Memory B cell (primary cell): Measurements from ENCODE around the gene PNLIPRP2.

ENCODE experiments used
- ATAC-seq: fragments of 150-1000 bp; cut with Tn5 transposase; 2 replicates; pipeline ENCODE4 v1.10.0; 2021; ENCODE audit warnings: low read depth, mild to moderate bottlenecking, moderate library complexity
- DNase-seq, 2 donors: peaks; one replicate each; pipeline ENCODE4 v3.0.0; 2022; ENCODE audit warnings: low spot score in 2 of 2
- H3K27ac Mint-ChIP-seq: one replicate; pipeline ENCODE4 v1.8.0; 2022; ENCODE audit warnings: mild to moderate bottlenecking, moderate library complexity, mixed read lengths
- H3K27me3 Mint-ChIP-seq: one replicate; pipeline ENCODE4 v1.8.0; 2022; ENCODE audit warnings: mixed read lengths
- H3K36me3 Mint-ChIP-seq: one replicate; pipeline ENCODE4 v1.8.0; 2022; ENCODE audit warnings: mild to moderate bottlenecking, mixed read lengths
- H3K4me1 Mint-ChIP-seq: one replicate; pipeline ENCODE4 v1.8.0; 2022; ENCODE audit warnings: mixed read lengths
- H3K4me3 Mint-ChIP-seq: one replicate; pipeline ENCODE4 v1.8.0; 2022; ENCODE audit warnings: mild to moderate bottlenecking, moderate library complexity, mixed read lengths
- H3K9me3 Mint-ChIP-seq: one replicate; pipeline ENCODE4 v1.8.0; 2022; ENCODE audit warnings: mixed read lengths

PNLIPRP2 gene

GRCh38 chr10:116620423-116621400 is at the start of gene PNLIPRP2:
Gene PNLIPRP2, plus strand, starts transcription at chr10:116620953.
- H3K4me3 Mint-ChIP-seq, result no peak within 1 kb of the TSS
- ATAC-seq, result no peak
- H3K4me1 Mint-ChIP-seq, result no peaks in the 10 kb centered on the region
- H3K36me3 Mint-ChIP-seq, result no peaks in the 10 kb centered on the region
- H3K9me3 Mint-ChIP-seq, result peaks cover 1% of the 10 kb centered on the region
- H3K27me3 Mint-ChIP-seq, result no peaks in the 10 kb centered on the region
- no peak for DNase-seq
- no peak within 1 kb of the TSS for H3K27ac Mint-ChIP-seq

GRCh38 chr10:116574797-116575196 is 46.0 kb upstream of the PNLIPRP2 start:
- H3K27ac Mint-ChIP-seq, result no peak overlapping the region
- peaks cover 1% of the 10 kb centered on the region for H3K9me3 Mint-ChIP-seq
- H3K27me3 Mint-ChIP-seq, result no peaks in the 10 kb centered on the region
- H3K4me3 Mint-ChIP-seq, result no peak overlapping the region
- no peak for DNase-seq
- H3K36me3 Mint-ChIP-seq, result no peaks in the 10 kb centered on the region
- no peaks in the 10 kb centered on the region for H3K4me1 Mint-ChIP-seq
- no peak for ATAC-seq

GRCh38 chr10:116587878-116588591 is 32.7 kb upstream of the PNLIPRP2 start:
- no peak for ATAC-seq

GRCh38 chr10:116588995-116589394 is 31.8 kb upstream of the PNLIPRP2 start:
- H3K4me3 Mint-ChIP-seq, result no peak overlapping the region
- H3K9me3 Mint-ChIP-seq, result peaks cover 2% of the 10 kb centered on the region
- H3K4me1 Mint-ChIP-seq, result no peaks in the 10 kb centered on the region
- no peak for ATAC-seq
- no peak for DNase-seq
- H3K27ac Mint-ChIP-seq, result no peak overlapping the region
- H3K27me3 Mint-ChIP-seq, result no peaks in the 10 kb centered on the region
- H3K36me3 Mint-ChIP-seq, result no peaks in the 10 kb centered on the region

More at GRCh38 chr10:116587878-116588591, 32.7 kb upstream of the PNLIPRP2 start:
- Mint-ChIP-seq H3K27ac (no peak overlapping the region), H3K36me3 (no peaks in the 10 kb centered on the region), H3K9me3 (peaks cover 2% of the 10 kb centered on the region), H3K27me3 (no peaks in the 10 kb centered on the region), H3K4me3 (no peak overlapping the region), H3K4me1 (no peaks in the 10 kb centered on the region)
- no peak for DNase-seq

- no peak for ATAC-seq
- H3K9me3 Mint-ChIP-seq, result peaks cover 2% of the 10 kb centered on the region
- no peaks in the 10 kb centered on the region for H3K36me3 Mint-ChIP-seq
- no peaks in the 10 kb centered on the region for H3K27me3 Mint-ChIP-seq
- no peaks in the 10 kb centered on the region for H3K4me1 Mint-ChIP-seq
- H3K4me3 Mint-ChIP-seq, result no peak overlapping the region
- no peak for DNase-seq
- no peak overlapping the region for H3K27ac Mint-ChIP-seq
These were observed 30.8 kb upstream of the PNLIPRP2 start for GRCh38 chr10:116589926-116590325.

GRCh38 chr10:116590590-116591444 is 29.9 kb upstream of the PNLIPRP2 start, which contains the start of gene PNLIPRP1:
Gene PNLIPRP1, plus strand, starts transcription at chr10:116590959. Its CDS starts 171 bp downstream, at chr10:116591130.
- ATAC-seq, result no peak
- Mint-ChIP-seq H3K36me3 (no peaks in the 10 kb centered on the region), H3K27ac (no peak within 1 kb of the TSS), H3K4me1 (no peaks in the 10 kb centered on the region), H3K9me3 (peaks cover 2% of the 10 kb centered on the region), H3K27me3 (no peaks in the 10 kb centered on the region), H3K4me3 (no peak within 1 kb of the TSS)
- DNase-seq, result no peak

GRCh38 chr10:116593139-116593740 is 27.5 kb upstream of the PNLIPRP2 start:
- no peak overlapping the region for H3K27ac Mint-ChIP-seq
- no peak overlapping the region for H3K4me3 Mint-ChIP-seq
- DNase-seq (no peak), ATAC-seq (no peak)
- H3K27me3 Mint-ChIP-seq, result no peaks in the 10 kb centered on the region
- H3K9me3 Mint-ChIP-seq, result no peaks in the 10 kb centered on the region
- no peaks in the 10 kb centered on the region for H3K4me1 Mint-ChIP-seq
- H3K36me3 Mint-ChIP-seq, result no peaks in the 10 kb centered on the region

GRCh38 chr10:116594525-116595035 is 26.2 kb upstream of the PNLIPRP2 start:
- Mint-ChIP-seq H3K36me3 (no peaks in the 10 kb centered on the region), H3K4me1 (no peaks in the 10 kb centered on the region), H3K27me3 (no peaks in the 10 kb centered on the region), H3K4me3 (no peak overlapping the region), H3K27ac (no peak overlapping the region), H3K9me3 (no peaks in the 10 kb centered on the region)
- DNase-seq (no peak), ATAC-seq (no peak)

GRCh38 chr10:116596062-116596461 is 24.7 kb upstream of the PNLIPRP2 start:
- DNase-seq (no peak), ATAC-seq (no peak)
- Mint-ChIP-seq H3K36me3 (no peaks in the 10 kb centered on the region), H3K9me3 (no peaks in the 10 kb centered on the region), H3K27me3 (no peaks in the 10 kb centered on the region), H3K4me3 (no peak overlapping the region), H3K27ac (no peak overlapping the region), H3K4me1 (no peaks in the 10 kb centered on the region)

GRCh38 chr10:116597543-116597942 is 23.2 kb upstream of the PNLIPRP2 start:
- Mint-ChIP-seq H3K27me3 (no peaks in the 10 kb centered on the region), H3K9me3 (no peaks in the 10 kb centered on the region), H3K4me1 (no peaks in the 10 kb centered on the region), H3K27ac (no peak overlapping the region), H3K4me3 (no peak overlapping the region), H3K36me3 (no peaks in the 10 kb centered on the region)
- no peak for DNase-seq
- no peak for ATAC-seq

GRCh38 chr10:116598329-116598728 is 22.4 kb upstream of the PNLIPRP2 start:
- Mint-ChIP-seq H3K9me3 (no peaks in the 10 kb centered on the region), H3K27ac (no peak overlapping the region), H3K36me3 (no peaks in the 10 kb centered on the region), H3K4me1 (no peaks in the 10 kb centered on the region), H3K4me3 (no peak overlapping the region), H3K27me3 (no peaks in the 10 kb centered on the region)
- ATAC-seq, result no peak
- no peak for DNase-seq

GRCh38 chr10:116599991-116600390 is 20.8 kb upstream of the PNLIPRP2 start:
- H3K36me3 Mint-ChIP-seq, result no peaks in the 10 kb centered on the region

More at GRCh38 chr10:116599991-116600390, 20.8 kb upstream of the PNLIPRP2 start:
- H3K9me3 Mint-ChIP-seq, result no peaks in the 10 kb centered on the region
- ATAC-seq (no peak), DNase-seq (no peak)
- no peak overlapping the region for H3K27ac Mint-ChIP-seq
- H3K4me3 Mint-ChIP-seq, result no peak overlapping the region
- H3K4me1 Mint-ChIP-seq, result no peaks in the 10 kb centered on the region
- H3K27me3 Mint-ChIP-seq, result no peaks in the 10 kb centered on the region
